CD4-positive, alpha-beta T cell (primary cell): ENCODE data around the gene COPE. TPM values are rescaled to one million over a fixed set of nuclear protein-coding genes. Genes with fewer than 3 reads are reported as not detected.
A peak's percentile ranks its signal among the peaks of the same experiment; 100 is the strongest.

Experiments used
- ATAC-seq: fragments of 200-7000 bp; cut with Tn5 transposase; one replicate; pipeline ENCODE4 v1.10.0; 2022; ENCODE audit warnings: mild to moderate bottlenecking; ENCODE audit not compliant: poor library complexity
- CTCF ChIA-PET: fragments of 350-600 bp; sonication (Branson Sonifier 250); formaldehyde crosslinking; loops from one replicate; lab custom pipeline; 2021; ENCODE audit warnings: antibody characterized with exemption, inconsistent platforms; lab: Charles Lee
- POLR2A ChIA-PET: fragments of 350-600 bp; sonication (Branson Sonifier 250); formaldehyde crosslinking; loops from one replicate; lab custom pipeline; 2021; ENCODE audit warnings: antibody characterized with exemption, inconsistent platforms; lab: Charles Lee
- DNase-seq, 14 experiments: peaks; one replicate each; pipeline ENCODE4 v3.0.0-alpha.2; 2013 to 2020; ENCODE audit warnings: mixed read lengths in 2 of 14
- H3K27ac ChIP-seq, 2 donors: one replicate each; pipeline versions ENCODE4 v1.5.1 to v1.7.0; 2013; ENCODE audit warnings: low read length in 2 of 2, low read depth in 1 of 2, mild to moderate bottlenecking in 1 of 2
- H3K27me3 ChIP-seq, 2 experiments: 1 replicate in 1 of 2; 2 replicates in 1 of 2; pipeline versions ENCODE4 v1.6.1 to v1.7.0; 2013; ENCODE audit warnings: low read length in 2 of 2, control low read depth in 1 of 2, mild to moderate bottlenecking in 1 of 2, moderate library complexity in 1 of 2; ENCODE audit not compliant: insufficient read depth in 2 of 2, control insufficient read depth in 1 of 2
- H3K36me3 ChIP-seq: one replicate; pipeline ENCODE4 v1.6.1; 2013; ENCODE audit warnings: low read length, control low read depth; ENCODE audit not compliant: insufficient read depth
- H3K4me1 ChIP-seq: one replicate; pipeline ENCODE4 v1.6.1; 2013; ENCODE audit warnings: low read length, control low read depth; ENCODE audit not compliant: insufficient read depth
- H3K4me3 ChIP-seq: one replicate; pipeline ENCODE4 v1.5.1; 2013; ENCODE audit warnings: mild to moderate bottlenecking, low read length, moderate library complexity
- H3K9me3 ChIP-seq, 2 experiments: 1 replicate in 1 of 2; 2 replicates in 1 of 2; pipeline versions ENCODE4 v1.6.1 to v1.7.0; 2013; ENCODE audit warnings: low read length in 2 of 2, mild to moderate bottlenecking in 2 of 2, control low read depth in 1 of 2, moderate library complexity in 1 of 2; ENCODE audit not compliant: control insufficient read depth in 1 of 2, insufficient read depth in 1 of 2
- H3K27ac Mint-ChIP-seq: one replicate; pipeline ENCODE4 v1.8.0; 2020; ENCODE audit warnings: mixed read lengths
- H3K27me3 Mint-ChIP-seq: one replicate; pipeline ENCODE4 v1.8.0; 2021; ENCODE audit warnings: mixed read lengths
- H3K36me3 Mint-ChIP-seq: one replicate; pipeline ENCODE4 v1.8.0; 2021; ENCODE audit warnings: low read depth, mixed read lengths
- H3K4me1 Mint-ChIP-seq: one replicate; pipeline ENCODE4 v1.8.0; 2021; ENCODE audit warnings: low read depth, mixed read lengths
- H3K4me3 Mint-ChIP-seq: one replicate; pipeline ENCODE4 v1.8.0; 2020; ENCODE audit warnings: mild to moderate bottlenecking, mixed read lengths
- H3K9me3 Mint-ChIP-seq: one replicate; pipeline ENCODE4 v1.8.0; 2020; ENCODE audit warnings: mixed read lengths
- CTCF ChIP-seq: fragments of 200-600 bp; IDR thresholded peaks from one replicate; pipeline ENCODE4 v1.8.0; 2022; ENCODE audit warnings: antibody characterized with exemption, mild to moderate bottlenecking
- intact Hi-C, 2 experiments: fragments of 100-400 bp; cut with DNase I in 1 of 2; cut with micrococcal nuclease in 1 of 2; formaldehyde crosslinking; loops; one replicate each; pipeline versions ENCODE4 v1.15.1 to v1.9.0; 2023 to 2025; cut with DNase I, micrococcal nuclease
- total RNA-seq, 174 experiments: library from RNA in 2 of 174; stranded (reverse) in 2 of 174; gene quantifications; one replicate each; pipeline ENCODE4 v1.2.3 and lab custom pipeline; 2021 to 2026

COPE gene
- total RNA-seq, 2 experiments from 2014 or later: 135 to 143 TPM

- no peaks in the 10 kb centered on the region for H3K36me3 Mint-ChIP-seq
- peaks cover 0 to 5% of the 10 kb centered on the region in 2 experiments for H3K9me3 ChIP-seq
- ATAC-seq: peak; percentile 80
- no peak overlapping the region for H3K27ac ChIP-seq
- no peaks in the 10 kb centered on the region for H3K9me3 Mint-ChIP-seq
- intact Hi-C loops: loop anchor here in 1 of 2 experiments (10.0 kb wide), 1 partner anchor 75 kb away; no protein-coding TSS in a partner anchor
- no peak overlapping the region for H3K4me3 Mint-ChIP-seq
- H3K36me3 ChIP-seq: no peaks in the 10 kb centered on the region
- DNase-seq: peak in 4 of 14 experiments; percentile 21 to 71 (median 43)
- TF ChIP-seq CTCF: no peak
- POLR2A ChIA-PET: no interaction called here
- no peaks in the 10 kb centered on the region for H3K27me3 ChIP-seq
- CTCF ChIA-PET: no interaction called here
- no peak overlapping the region for H3K4me3 ChIP-seq
- H3K4me1 Mint-ChIP-seq: no peaks in the 10 kb centered on the region
- H3K27me3 Mint-ChIP-seq: no peaks in the 10 kb centered on the region
- H3K4me1 ChIP-seq: no peaks in the 10 kb centered on the region
- no peak overlapping the region for H3K27ac Mint-ChIP-seq
Measured at GRCh38 chr19:18879579-18880373, 39.4 kb downstream of the COPE start.

- ATAC-seq (peak; percentile 10), DNase-seq (no peak)
- intact Hi-C loops: no loop called here
- H3K36me3 ChIP-seq: no peaks in the 10 kb centered on the region
- no peak for TF ChIP-seq CTCF
- CTCF ChIA-PET: no interaction called here
- no peaks in the 10 kb centered on the region for H3K4me1 ChIP-seq
- H3K27ac Mint-ChIP-seq: no peak overlapping the region
- no peaks in the 10 kb centered on the region for H3K27me3 Mint-ChIP-seq
- POLR2A ChIA-PET: no interaction called here
- no peaks in the 10 kb centered on the region for H3K4me1 Mint-ChIP-seq
- no peak overlapping the region for H3K27ac ChIP-seq
- H3K4me3 Mint-ChIP-seq: no peak overlapping the region
- H3K36me3 Mint-ChIP-seq: no peaks in the 10 kb centered on the region
- no peaks in the 10 kb centered on the region for H3K27me3 ChIP-seq
- H3K9me3 Mint-ChIP-seq: no peaks in the 10 kb centered on the region
- no peak overlapping the region for H3K4me3 ChIP-seq
- H3K9me3 ChIP-seq: peaks cover 0 to 5% of the 10 kb centered on the region in 2 experiments
Measured at GRCh38 chr19:18878858-18879578, 40.2 kb downstream of the COPE start.

- Histone ChIP-seq H3K36me3 (no peaks in the 10 kb centered on the region), H3K27me3 (no peaks in the 10 kb centered on the region), H3K9me3 (peaks cover 0 to 5% of the 10 kb centered on the region in 2 experiments), H3K4me1 (no peaks in the 10 kb centered on the region), H3K4me3 (no peak overlapping the region), H3K27ac (no peak overlapping the region)
- intact Hi-C loops: no loop called here
- H3K9me3 Mint-ChIP-seq: no peaks in the 10 kb centered on the region
- no peak overlapping the region for H3K4me3 Mint-ChIP-seq
- H3K27ac Mint-ChIP-seq: no peak overlapping the region
- TF ChIP-seq CTCF: no peak
- DNase-seq (peak in 1 of 14 experiments; percentile 20), ATAC-seq (no peak)
- H3K36me3 Mint-ChIP-seq: no peaks in the 10 kb centered on the region
- no peaks in the 10 kb centered on the region for H3K27me3 Mint-ChIP-seq
- CTCF ChIA-PET: interaction anchor here (1.6 kb wide), 1 partner anchor 14 kb away, joined by 3 read pairs; no protein-coding TSS in a partner anchor
- POLR2A ChIA-PET: no interaction called here
- no peaks in the 10 kb centered on the region for H3K4me1 Mint-ChIP-seq
Measured at GRCh38 chr19:18878058-18878797, 41.0 kb downstream of the COPE start.
